MM.1S (cell line): ENCODE data around the gene TMEM161B.

Experiments
- DNase-seq: peaks from one replicate; pipeline ENCODE4 v3.0.0-alpha.2; 2015
- H2AFZ ChIP-seq: fragments of 300-600 bp; sonication (generic); 2 replicates; pipeline ENCODE4 v1.6.0; 2016; ENCODE audit warnings: antibody characterized with exemption, low read length
- H3F3A ChIP-seq: fragments of 300-600 bp; sonication (generic); 2 replicates; pipeline ENCODE4 v1.6.1; 2016; ENCODE audit warnings: mild to moderate bottlenecking, antibody characterized with exemption, low read length, moderate library complexity, mixed read lengths; ENCODE audit not compliant: insufficient read depth
- H3K27ac ChIP-seq: fragments of 300-600 bp; sonication (generic); 2 replicates; pipeline ENCODE4 v1.5.1; 2016; ENCODE audit warnings: mild to moderate bottlenecking, low read length
- H3K27me3 ChIP-seq: fragments of 300-600 bp; sonication (generic); replicated peaks from 2 replicates; pipeline ENCODE4 v1.6.0; 2016; ENCODE audit warnings: low read length; ENCODE audit not compliant: insufficient read depth
- H3K36me3 ChIP-seq: fragments of 300-600 bp; sonication (generic); replicated peaks from 2 replicates; pipeline ENCODE4 v1.6.1; 2016; ENCODE audit warnings: mild to moderate bottlenecking, low read length, mixed read lengths; ENCODE audit not compliant: insufficient read depth
- H3K4me1 ChIP-seq: fragments of 300-600 bp; sonication (generic); 2 replicates; pipeline ENCODE4 v1.6.1; 2016; ENCODE audit warnings: low read length, mixed read lengths
- H3K4me2 ChIP-seq: fragments of 300-600 bp; sonication (generic); 2 replicates; pipeline ENCODE4 v1.6.0; 2016; ENCODE audit warnings: low read depth, low read length
- H3K4me3 ChIP-seq: fragments of 300-600 bp; sonication (generic); 2 replicates; pipeline ENCODE4 v1.5.1; 2016; ENCODE audit warnings: low read length, mixed read lengths
- H3K79me2 ChIP-seq: fragments of 300-600 bp; sonication (generic); 2 replicates; pipeline ENCODE4 v1.6.1; 2016; ENCODE audit warnings: mixed run types, low read length, mixed read lengths
- H3K9ac ChIP-seq: fragments of 300-600 bp; sonication (generic); 2 replicates; pipeline ENCODE4 v1.6.1; 2016; ENCODE audit warnings: low read length, mixed read lengths
- H3K9me2 ChIP-seq: fragments of 300-600 bp; sonication (generic); replicated peaks from 2 replicates; pipeline ENCODE4 v1.6.1; 2016; ENCODE audit warnings: mild to moderate bottlenecking, low read length, mixed read lengths; ENCODE audit not compliant: insufficient read depth
- H3K9me3 ChIP-seq: fragments of 300-600 bp; sonication (generic); replicated peaks from 2 replicates; pipeline ENCODE4 v1.6.1; 2016; ENCODE audit warnings: mild to moderate bottlenecking, low read length, mixed read lengths; ENCODE audit not compliant: insufficient read depth
- H4K20me1 ChIP-seq: fragments of 300-600 bp; sonication (generic); 2 replicates; pipeline ENCODE4 v1.6.1; 2016; ENCODE audit warnings: mild to moderate bottlenecking, low read length, moderate library complexity, mixed read lengths; ENCODE audit not compliant: insufficient read depth
- CTCF ChIP-seq: fragments of 300-600 bp; sonication (generic); IDR thresholded peaks from 2 replicates; pipeline ENCODE4 v1.5.1; 2016; ENCODE audit warnings: antibody characterized with exemption, low read length, mixed read lengths
- EZH2 ChIP-seq: fragments of 300-600 bp; sonication (generic); optimal IDR thresholded peaks from 2 replicates; pipeline ENCODE3; 2017; ENCODE audit warnings: low read depth, mild to moderate bottlenecking, antibody characterized with exemption, low read length, mixed read lengths
- EZH2phosphoT487 ChIP-seq: fragments of 300-600 bp; sonication (generic); IDR thresholded peaks from 2 replicates; pipeline ENCODE4 v1.6.1; 2018; ENCODE audit warnings: antibody characterized with exemption, low read length

Gene TMEM161B

GRCh38 chr5:88236866-88237642 lies 31.6 kb downstream of the TMEM161B start:
- Histone ChIP-seq H3K36me3 (peaks cover 7% of the 10 kb centered on the region; the same call in 1 of the 2 replicates), H4K20me1 (no peaks in the 10 kb centered on the region; the same call in 1 of the 2 replicates), H3K9me3 (no peaks in the 10 kb centered on the region), H3K9ac (no peak overlapping the region), H3K79me2 (peaks cover 33% of the 10 kb centered on the region), H3K27ac (no peak overlapping the region), H3K4me1 (0 out of 2 replicates have a peak, but pooled peaks cover 4% of the 10 kb centered on the region), H3K4me2 (no peak overlapping the region), H3K9me2 (no peaks in the 10 kb centered on the region), H3K4me3 (no peak overlapping the region), H2AFZ (no peak overlapping the region), H3F3A (no peaks in the 10 kb centered on the region), H3K27me3 (no peaks in the 10 kb centered on the region)
- TF ChIP-seq EZH2phosphoT487, result no peak
- no peak for TF ChIP-seq EZH2
- TF ChIP-seq CTCF, result no peak
- no peak for DNase-seq

GRCh38 chr5:88235828-88236227 lies 32.8 kb downstream of the TMEM161B start:
- H3K4me3 ChIP-seq, result no peak overlapping the region
- H3K36me3 ChIP-seq, result peaks cover 7% of the 10 kb centered on the region; the same call in 1 of the 2 replicates
- no peak overlapping the region for H3K27ac ChIP-seq
- TF ChIP-seq CTCF (no peak), EZH2phosphoT487 (no peak), EZH2 (no peak)
- no peak for DNase-seq
- H4K20me1 ChIP-seq, result no peaks in the 10 kb centered on the region; the same call in 1 of the 2 replicates
- H3K9me3 ChIP-seq, result no peaks in the 10 kb centered on the region
- H3K79me2 ChIP-seq, result peaks cover 22% of the 10 kb centered on the region
- no peaks in the 10 kb centered on the region for H3F3A ChIP-seq
- H3K9me2 ChIP-seq, result no peaks in the 10 kb centered on the region
- no peak overlapping the region for H3K4me2 ChIP-seq
- no peak overlapping the region for H3K9ac ChIP-seq
- H3K27me3 ChIP-seq, result no peaks in the 10 kb centered on the region
- no peak overlapping the region for H2AFZ ChIP-seq
- H3K4me1 ChIP-seq, result 0 out of 2 replicates have a peak, but pooled peaks cover 4% of the 10 kb centered on the region

- no peak overlapping the region for H3K9ac ChIP-seq
- no peak for DNase-seq
Measured at GRCh38 chr5:88235346-88235745, 33.3 kb downstream of the TMEM161B start.

More at GRCh38 chr5:88235346-88235745, 33.3 kb downstream of the TMEM161B start:
- Histone ChIP-seq H3K4me3 (no peak overlapping the region), H3K4me2 (no peak overlapping the region), H4K20me1 (no peaks in the 10 kb centered on the region; the same call in 1 of the 2 replicates), H3F3A (no peaks in the 10 kb centered on the region), H3K79me2 (peaks cover 21% of the 10 kb centered on the region), H3K9me3 (no peaks in the 10 kb centered on the region), H3K27me3 (no peaks in the 10 kb centered on the region), H3K9me2 (no peaks in the 10 kb centered on the region), H3K4me1 (0 out of 2 replicates have a peak, but pooled peaks cover 4% of the 10 kb centered on the region), H3K36me3 (peaks cover 6% of the 10 kb centered on the region; the same call in 1 of the 2 replicates), H2AFZ (no peak overlapping the region), H3K27ac (no peak overlapping the region)
- TF ChIP-seq CTCF (no peak), EZH2 (no peak), EZH2phosphoT487 (no peak)
